ENCODE data around the gene ARHGEF25.
A peak's percentile ranks its signal among the peaks of the same experiment; 100 is the strongest.
"Not testable (repeated sequence)": the region's sequence is repeated elsewhere in the genome, so short reads cannot be mapped to it uniquely, and the experiment has no call there.

The ARHGEF25 gene

GRCh38 chr12:57655541-57656240 is 44.5 kb downstream of the ARHGEF25 start:
- DNase-seq (ENCODE audit: low read depth): no peak
- no peak overlapping the region for H3K4me3 ChIP-seq (ENCODE audit: control insufficient read depth, low read depth, low read length)
- no peak for TF ChIP-seq CTCF (conservative IDR thresholded peaks at IDR 0.05; ENCODE audit: control insufficient read depth, insufficient read depth, low read depth, low read length)

GRCh38 chr12:57656408-57656807 is 45.2 kb downstream of the ARHGEF25 start:
- not testable (repeated sequence) for H3K4me3 ChIP-seq (ENCODE audit: control insufficient read depth, low read depth, low read length); DNase-seq (ENCODE audit: low read depth)

GRCh38 chr12:57657744-57658143 is 46.5 kb downstream of the ARHGEF25 start:
- TF ChIP-seq CTCF (conservative IDR thresholded peaks at IDR 0.05; ENCODE audit: control insufficient read depth, insufficient read depth, low read depth, low read length): no peak
- DNase-seq (ENCODE audit: low read depth): peak; percentile 51

GRCh38 chr12:57658890-57659289 is 47.7 kb downstream of the ARHGEF25 start:
- no peak overlapping the region for H3K4me3 ChIP-seq (ENCODE audit: control insufficient read depth, low read depth, low read length)
- no peak for TF ChIP-seq CTCF (conservative IDR thresholded peaks at IDR 0.05; ENCODE audit: control insufficient read depth, insufficient read depth, low read depth, low read length)
- DNase-seq (ENCODE audit: low read depth): no peak

More at GRCh38 chr12:57657744-57658143, 46.5 kb downstream of the ARHGEF25 start:
- H3K4me3 ChIP-seq (ENCODE audit: control insufficient read depth, low read depth, low read length): no peak overlapping the region

DNA sequence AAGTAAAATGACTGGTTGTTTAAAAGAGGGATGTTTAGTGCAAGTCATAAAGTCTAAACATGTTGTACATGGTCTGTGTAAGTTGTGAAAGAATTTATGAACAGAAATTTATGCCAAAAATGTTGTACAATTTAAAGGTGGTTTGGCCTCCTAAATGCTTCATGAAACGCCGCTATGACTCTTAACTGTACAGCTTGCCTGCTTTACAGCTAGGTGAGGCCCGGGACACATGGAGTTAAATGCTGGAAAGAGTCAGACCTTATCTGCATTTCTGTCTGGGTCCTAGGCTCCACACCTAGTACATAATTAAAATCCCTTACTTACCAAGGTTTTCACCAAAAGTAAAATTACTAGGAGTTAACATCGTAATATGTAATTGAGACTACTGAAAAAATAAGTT is 50.1 kb downstream of the ARHGEF25 start:
- TF ChIP-seq CTCF (conservative IDR thresholded peaks at IDR 0.05; ENCODE audit: control insufficient read depth, insufficient read depth, low read depth, low read length): no peak
- no peak for DNase-seq (ENCODE audit: low read depth)
- H3K4me3 ChIP-seq (ENCODE audit: control insufficient read depth, low read depth, low read length): no peak overlapping the region

- not testable (repeated sequence) for DNase-seq (ENCODE audit: low read depth)
These were observed 54.0 kb downstream of the ARHGEF25 start for GRCh38 chr12:57665066-57665820.

More at GRCh38 chr12:57665066-57665820, 54.0 kb downstream of the ARHGEF25 start:
- not testable (repeated sequence) for H3K4me3 ChIP-seq (ENCODE audit: control insufficient read depth, low read depth, low read length)

Measured in fibroblast of mammary gland (primary cell).